ENCODE results near the gene SLC30A7. TPM values are rescaled to one million over a fixed set of nuclear protein-coding genes. Genes with fewer than 3 reads are reported as not detected.
A peak's percentile ranks its signal among the peaks of the same experiment; 100 is the strongest.

SLC30A7 gene
- total RNA-seq, 2 donors from 2014 or later = 10.5 to 13.5 TPM

DNA sequence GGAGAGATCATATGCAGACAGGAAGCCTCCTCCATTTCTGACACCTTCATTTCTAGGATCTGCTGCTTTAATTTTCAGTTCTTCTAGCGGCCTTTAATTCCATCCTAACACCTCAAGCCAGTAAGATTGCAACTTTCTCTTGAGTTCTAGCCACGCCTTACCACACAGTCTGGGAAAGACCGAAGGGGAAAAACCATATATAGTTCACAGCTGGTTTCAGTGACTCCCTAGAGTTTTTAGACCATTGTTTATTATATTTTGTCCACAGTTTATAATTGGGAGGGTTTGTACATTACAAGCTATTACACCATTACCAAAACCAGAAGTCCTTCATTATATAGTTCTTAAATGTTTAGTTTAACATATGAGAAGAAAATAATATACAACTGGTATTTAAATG is 92.2 kb downstream of the SLC30A7 start:
- Histone ChIP-seq H3K36me3 (replicated peaks in 1 of 2; ENCODE audit: insufficient read depth in 1 of 2, low read depth in 2 of 2) (no peaks in the 10 kb centered on the region), H3K4me3 (no peak overlapping the region), H3K27me3 (no peaks in the 10 kb centered on the region), H3K27ac (no peak overlapping the region), H3K4me1 (no peaks in the 10 kb centered on the region), H3K9me3 (no peaks in the 10 kb centered on the region)
- no peak for DNase-seq
- no peak for ATAC-seq
- TF ChIP-seq, protein P1, sequence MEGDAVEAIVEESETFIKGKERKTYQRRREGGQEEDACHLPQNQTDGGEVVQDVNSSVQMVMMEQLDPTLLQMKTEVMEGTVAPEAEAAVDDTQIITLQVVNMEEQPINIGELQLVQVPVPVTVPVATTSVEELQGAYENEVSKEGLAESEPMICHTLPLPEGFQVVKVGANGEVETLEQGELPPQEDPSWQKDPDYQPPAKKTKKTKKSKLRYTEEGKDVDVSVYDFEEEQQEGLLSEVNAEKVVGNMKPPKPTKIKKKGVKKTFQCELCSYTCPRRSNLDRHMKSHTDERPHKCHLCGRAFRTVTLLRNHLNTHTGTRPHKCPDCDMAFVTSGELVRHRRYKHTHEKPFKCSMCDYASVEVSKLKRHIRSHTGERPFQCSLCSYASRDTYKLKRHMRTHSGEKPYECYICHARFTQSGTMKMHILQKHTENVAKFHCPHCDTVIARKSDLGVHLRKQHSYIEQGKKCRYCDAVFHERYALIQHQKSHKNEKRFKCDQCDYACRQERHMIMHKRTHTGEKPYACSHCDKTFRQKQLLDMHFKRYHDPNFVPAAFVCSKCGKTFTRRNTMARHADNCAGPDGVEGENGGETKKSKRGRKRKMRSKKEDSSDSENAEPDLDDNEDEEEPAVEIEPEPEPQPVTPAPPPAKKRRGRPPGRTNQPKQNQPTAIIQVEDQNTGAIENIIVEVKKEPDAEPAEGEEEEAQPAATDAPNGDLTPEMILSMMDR (IDR thresholded peaks at IDR 0.05) = no peak
- intact Hi-C loops (cut with DNase I) = no loop called here
- WGBS, 2 donors = 93 to 98% methylated on average over 3 of the region's 3 CpGs

DNA sequence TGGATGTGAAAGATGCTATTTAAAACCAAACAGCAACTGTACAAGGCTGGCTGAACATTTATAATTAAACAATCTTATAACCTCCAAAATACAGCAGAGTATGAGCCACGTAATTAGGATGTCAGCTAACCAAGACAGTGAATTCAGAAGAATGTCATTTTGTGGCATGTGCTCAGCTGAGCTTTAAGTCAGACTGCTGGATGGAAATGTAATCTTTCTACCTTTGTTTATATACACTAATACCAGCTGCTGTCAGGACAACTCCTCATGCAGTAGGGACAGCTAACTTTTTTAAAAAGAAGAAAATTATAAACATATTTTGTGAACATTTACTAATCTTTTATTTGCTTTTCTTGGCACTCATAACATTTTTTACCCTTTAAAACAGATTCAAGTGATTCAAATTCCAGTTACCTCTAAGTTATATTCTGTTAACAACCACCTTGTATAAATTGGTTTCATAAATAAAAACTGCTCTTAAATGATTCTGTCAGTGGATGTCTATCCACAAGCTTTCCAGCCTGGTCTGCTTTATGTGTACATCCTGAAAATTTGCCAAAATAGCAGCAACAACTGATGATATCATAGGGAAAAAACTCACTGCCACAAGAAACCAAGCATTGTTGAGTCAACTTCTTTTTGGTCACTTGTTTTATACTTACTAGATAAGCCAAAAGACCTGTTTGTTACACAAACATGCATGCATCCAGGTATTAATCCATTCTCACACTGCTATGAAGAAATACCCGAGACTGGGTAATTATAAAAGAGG is 93.6 kb downstream of the SLC30A7 start:
- Histone ChIP-seq H3K4me3 (no peak overlapping the region), H3K27ac (no peak overlapping the region), H3K36me3 (replicated peaks in 1 of 2; ENCODE audit: insufficient read depth in 1 of 2, low read depth in 2 of 2) (no peaks in the 10 kb centered on the region), H3K27me3 (no peaks in the 10 kb centered on the region), H3K4me1 (no peaks in the 10 kb centered on the region), H3K9me3 (no peaks in the 10 kb centered on the region)
- 59 to 82% methylated on average over 2 of the region's 2 CpGs for WGBS, 2 donors
- TF ChIP-seq, protein P1 (IDR thresholded peaks at IDR 0.05) = no peak
- TF ChIP-seq POLR2A (IDR thresholded peaks at IDR 0.05) = no peak
- DNase-seq (no peak), ATAC-seq (peak; percentile 38)
- intact Hi-C loops (cut with DNase I) = no loop called here

DNA sequence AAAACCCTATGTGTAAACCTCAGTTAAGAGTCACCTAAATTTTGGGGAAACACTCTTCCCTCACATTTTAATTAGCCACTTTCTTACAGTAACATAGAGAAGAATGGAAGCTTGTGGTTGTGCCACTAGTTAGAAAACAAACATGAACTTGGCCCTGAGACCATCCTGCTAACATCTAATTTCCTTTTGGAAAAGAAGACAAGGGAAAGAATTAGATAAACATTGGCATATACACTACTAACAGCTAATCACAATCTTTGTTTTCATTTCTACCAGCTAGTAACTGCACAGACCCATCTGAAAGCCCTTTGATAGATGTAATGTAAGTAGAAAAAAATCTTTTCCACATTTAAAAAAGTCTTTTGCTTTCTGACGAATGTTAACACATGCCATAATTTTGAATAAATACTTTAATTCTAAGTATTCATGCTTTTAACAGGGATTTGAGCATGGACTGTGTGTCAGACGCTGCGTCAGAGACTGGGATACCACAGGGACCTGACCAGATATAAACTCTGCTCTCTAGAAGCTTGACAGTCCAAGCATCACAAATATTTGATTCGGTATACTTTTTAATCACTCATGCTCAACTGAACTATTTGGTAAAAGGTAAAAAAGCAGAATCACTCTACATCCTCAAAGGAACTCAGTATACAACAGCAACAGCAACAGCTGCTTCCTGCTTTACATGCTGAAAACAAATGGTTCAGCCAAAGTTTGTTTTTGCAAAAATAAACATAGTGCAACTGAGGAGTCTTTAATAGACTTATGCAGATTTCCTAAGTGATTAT is 99.5 kb downstream of the SLC30A7 start:
- no peaks in the 10 kb centered on the region for H3K27me3 ChIP-seq
- WGBS, 2 donors = 68 to 76% methylated on average over 4 of the region's 4 CpGs
- ATAC-seq = no peak

GRCh38 chr1:100998426-100998825 is 102.5 kb downstream of the SLC30A7 start:
- ATAC-seq = no peak
- H3K4me3 ChIP-seq = no peak overlapping the region
- peaks cover 0 to 3% of the 10 kb centered on the region in 2 donors for H3K36me3 ChIP-seq (replicated peaks in 1 of 2; ENCODE audit: insufficient read depth in 1 of 2, low read depth in 2 of 2)
- H3K27ac ChIP-seq = no peak overlapping the region
- intact Hi-C loops (cut with DNase I) = no loop called here
- no peaks in the 10 kb centered on the region for H3K27me3 ChIP-seq
- H3K9me3 ChIP-seq = no peaks in the 10 kb centered on the region
- no peak for DNase-seq
- WGBS, 2 donors = 81 to 100% methylated on average over 1 of the region's 1 CpG
- TF ChIP-seq, protein P1 (IDR thresholded peaks at IDR 0.05) = no peak
- TF ChIP-seq POLR2A (IDR thresholded peaks at IDR 0.05) = no peak
- peaks cover 9% of the 10 kb centered on the region for H3K4me1 ChIP-seq

More for the DNA sequence above, 99.5 kb downstream of the SLC30A7 start:
- H3K27ac ChIP-seq = no peak overlapping the region
- H3K9me3 ChIP-seq = no peaks in the 10 kb centered on the region
- no peak overlapping the region for H3K4me3 ChIP-seq
- no peaks in the 10 kb centered on the region for H3K4me1 ChIP-seq
- peaks cover 0 to 1% of the 10 kb centered on the region in 2 donors for H3K36me3 ChIP-seq (replicated peaks in 1 of 2; ENCODE audit: insufficient read depth in 1 of 2, low read depth in 2 of 2)
- TF ChIP-seq, protein P1 (IDR thresholded peaks at IDR 0.05) = no peak
- no peak for TF ChIP-seq POLR2A (IDR thresholded peaks at IDR 0.05)
- intact Hi-C loops (cut with DNase I) = no loop called here
- DNase-seq = no peak
